H1 (cell line): Measurements from ENCODE around the gene CCDC33. TPM values are rescaled to one million over a fixed set of nuclear protein-coding genes. Genes with fewer than 3 reads are reported as not detected.
A peak's percentile ranks its signal among the peaks of the same experiment; 100 is the strongest.

Source experiments
- CTCF ChIA-PET: fragments of 300-600 bp; sonication (Branson Sonifier 250); formaldehyde crosslinking; loops from one replicate; lab custom pipeline; 2021; ENCODE audit not compliant: partially characterized antibody; lab: Charles Lee
- POLR2A ChIA-PET: fragments of 300-600 bp; sonication (Branson Sonifier 250); formaldehyde crosslinking; loops from one replicate; lab custom pipeline; 2021; ENCODE audit warnings: inconsistent platforms; ENCODE audit not compliant: partially characterized antibody; lab: Charles Lee
- DNase-seq, 2 experiments: peaks; one replicate each; pipeline versions ENCODE4 v3.0.0 to v3.0.0-alpha.2; 2010 to 2022; ENCODE audit warnings: low spot score in 2 of 2, low read depth in 1 of 2, mixed read lengths in 1 of 2
- FAIRE-seq: peaks from 2 replicates; lab custom pipeline; 2011; peaks lifted over from hg19 to GRCh38; lab: Jason Lieb, UNC
- H2AFZ ChIP-seq: 2 replicates; pipeline ENCODE4 v1.8.1; 2012; ENCODE audit warnings: low read length, inconsistent platforms
- H2AK5ac ChIP-seq: 2 replicates; pipeline ENCODE4 v1.6.1; 2013; ENCODE audit warnings: low read depth, low read length
- H2BK120ac ChIP-seq: replicated peaks from 2 replicates; pipeline ENCODE3; 2013; ENCODE audit warnings: low read depth, low read length, inconsistent platforms
- H2BK12ac ChIP-seq: 2 replicates; pipeline ENCODE4 v1.6.1; 2013; ENCODE audit warnings: low read depth, low read length
- H2BK15ac ChIP-seq: 2 replicates; pipeline ENCODE4 v1.6.1; 2013; ENCODE audit warnings: low read length
- H2BK20ac ChIP-seq: 2 replicates; pipeline ENCODE4 v1.6.1; 2013; ENCODE audit warnings: low read length
- H2BK5ac ChIP-seq: 2 replicates; pipeline ENCODE4 v1.6.1; 2013; ENCODE audit warnings: low read depth, low read length
- H3K14ac ChIP-seq: 2 replicates; pipeline ENCODE4 v1.6.1; 2013; ENCODE audit warnings: inconsistent platforms; ENCODE audit not compliant: insufficient read length
- H3K18ac ChIP-seq: 2 replicates; pipeline ENCODE4 v1.6.1; 2013; ENCODE audit warnings: low read length; ENCODE audit errors: extremely low read depth
- H3K23ac ChIP-seq: 2 replicates; pipeline ENCODE4 v1.6.1; 2013; ENCODE audit warnings: inconsistent platforms; ENCODE audit not compliant: insufficient read length
- H3K23me2 ChIP-seq: 2 replicates; pipeline ENCODE4 v1.6.1; 2013; ENCODE audit warnings: low read depth, low read length
- H3K27ac ChIP-seq: 2 replicates; pipeline ENCODE4 v1.6.1; 2011; ENCODE audit warnings: low read depth, low read length, inconsistent platforms
- H3K27me3 ChIP-seq, 4 experiments: replicated peaks in 1 of 4; 1 replicate in 1 of 4; 2 replicates in 3 of 4; pipeline versions ENCODE4 v1.6.1 to v1.8.1; 2011 to 2013; ENCODE audit warnings: low read length in 3 of 4, mild to moderate bottlenecking in 3 of 4, inconsistent platforms in 2 of 4, mixed read lengths in 2 of 4, moderate library complexity in 1 of 4; ENCODE audit not compliant: control insufficient read depth in 3 of 4, insufficient read depth in 3 of 4; ENCODE audit errors: extremely low read depth in 1 of 4
- H3K36me3 ChIP-seq, 4 experiments: 2 replicates each; pipeline versions ENCODE4 v1.6.1 to v1.8.1; 2011 to 2013; ENCODE audit warnings: mild to moderate bottlenecking in 4 of 4, low read length in 3 of 4, moderate library complexity in 2 of 4, control low read depth in 1 of 4, inconsistent platforms in 1 of 4; ENCODE audit not compliant: insufficient read depth in 4 of 4, control insufficient read depth in 2 of 4
- H3K4ac ChIP-seq: replicated peaks from 2 replicates; pipeline ENCODE3; 2013; ENCODE audit warnings: low read length, low read depth, mixed read lengths, inconsistent platforms; ENCODE audit not compliant: insufficient read length
- H3K4me1 ChIP-seq, 4 experiments: replicated peaks in 1 of 4; 1 replicate in 1 of 4; 2 replicates in 3 of 4; pipeline versions ENCODE4 v1.6.1 to v1.8.1; 2011 to 2013; ENCODE audit warnings: low read length in 3 of 4, inconsistent platforms in 2 of 4, mixed read lengths in 1 of 4; ENCODE audit not compliant: insufficient read depth in 4 of 4, control insufficient read depth in 3 of 4
- H3K4me2 ChIP-seq, 2 experiments: 2 replicates each; pipeline versions ENCODE4 v1.6.1 to v1.8.1; 2011 to 2013; ENCODE audit warnings: low read depth in 2 of 2, low read length in 2 of 2, control low read depth in 1 of 2, inconsistent platforms in 1 of 2, mild to moderate bottlenecking in 1 of 2; ENCODE audit not compliant: insufficient read depth in 1 of 2
- H3K4me3 ChIP-seq, 4 experiments: fragments of 200-600, 300-600 bp in 1 of 4; sonication (generic), shearing (Covaris generic), sonication (Bioruptor Twin) in 1 of 4; 2 replicates each; pipeline versions ENCODE4 v1.5.1 to v1.8.1; 2011 to 2016; ENCODE audit warnings: low read length in 4 of 4, low read depth in 3 of 4, control low read depth in 2 of 4, inconsistent platforms in 2 of 4, mild to moderate bottlenecking in 2 of 4, mixed read lengths in 1 of 4, moderate library complexity in 1 of 4; ENCODE audit not compliant: insufficient read depth in 2 of 4; ENCODE audit errors: extremely low read depth in 1 of 4
- H3K56ac ChIP-seq: replicated peaks from 2 replicates; pipeline ENCODE3; 2013; ENCODE audit warnings: low read depth, mild to moderate bottlenecking, mixed read lengths, low read length, inconsistent platforms; ENCODE audit not compliant: insufficient read length
- H3K79me1 ChIP-seq: 2 replicates; pipeline ENCODE4 v1.6.1; 2013; ENCODE audit warnings: low read depth, low read length, control low read depth
- H3K79me2 ChIP-seq, 2 experiments: 2 replicates each; pipeline versions ENCODE4 v1.6.1 to v1.8.1; 2012 to 2013; ENCODE audit warnings: low read length in 2 of 2, mild to moderate bottlenecking in 2 of 2, inconsistent platforms in 1 of 2; ENCODE audit not compliant: insufficient read depth in 2 of 2, control insufficient read depth in 1 of 2
- H3K9ac ChIP-seq, 4 experiments: replicated peaks in 1 of 4; 1 replicate in 1 of 4; 2 replicates in 3 of 4; pipeline versions ENCODE4 v1.6.1 to v1.8.1; 2011 to 2013; ENCODE audit warnings: low read depth in 3 of 4, low read length in 3 of 4, control low read depth in 2 of 4, mild to moderate bottlenecking in 2 of 4, moderate library complexity in 2 of 4, inconsistent platforms in 1 of 4; ENCODE audit errors: extremely low read depth in 1 of 4
- H3K9me3 ChIP-seq, 2 experiments: 2 replicates each; pipeline versions ENCODE4 v1.6.1 to v1.8.1; 2012 to 2013; ENCODE audit warnings: mild to moderate bottlenecking in 2 of 2, moderate library complexity in 2 of 2, control low read depth in 1 of 2, inconsistent platforms in 1 of 2, low read depth in 1 of 2, low read length in 1 of 2, mixed read lengths in 1 of 2; ENCODE audit not compliant: insufficient read depth in 2 of 2
- H4K20me1 ChIP-seq, 2 experiments: replicated peaks in 1 of 2; 2 replicates each; pipeline versions ENCODE3 to v1.8.1; 2011 to 2013; ENCODE audit warnings: inconsistent platforms in 2 of 2, low read length in 2 of 2, mild to moderate bottlenecking in 1 of 2; ENCODE audit not compliant: insufficient read depth in 2 of 2, control insufficient read depth in 1 of 2
- H4K5ac ChIP-seq: 2 replicates; pipeline ENCODE4 v1.6.1; 2013; ENCODE audit warnings: low read length, low read depth, mixed read lengths, inconsistent platforms; ENCODE audit not compliant: insufficient read length
- H4K8ac ChIP-seq: 2 replicates; pipeline ENCODE4 v1.8.0; 2013; ENCODE audit warnings: mild to moderate bottlenecking, moderate library complexity, low read length, inconsistent platforms; ENCODE audit not compliant: insufficient read depth; ENCODE audit errors: extremely low read depth
- H4K91ac ChIP-seq: replicated peaks from 2 replicates; pipeline ENCODE3; 2013; ENCODE audit warnings: low read length, mixed read lengths, inconsistent platforms; ENCODE audit not compliant: insufficient read length
- CBX8 ChIP-seq: fragments of 300-800, 300-1000 bp; sonication (generic); IDR thresholded peaks from 2 replicates; pipeline ENCODE4 v1.7.1; 2016; ENCODE audit warnings: low read depth, low read length, borderline replicate concordance
- CREB1 ChIP-seq: IDR thresholded peaks from 2 replicates; pipeline ENCODE4 v1.6.1; 2012; ENCODE audit warnings: inconsistent platforms
- EP300 ChIP-seq, 2 experiments: IDR thresholded peaks; 1 replicate in 1 of 2; 2 replicates in 1 of 2; pipeline ENCODE4 v1.6.1; 2011 to 2012; ENCODE audit warnings: low read depth in 2 of 2, low read length in 2 of 2, mild to moderate bottlenecking in 2 of 2, borderline replicate concordance in 1 of 2, inconsistent platforms in 1 of 2, moderate library complexity in 1 of 2
- GTF2F1 ChIP-seq: IDR thresholded peaks from 2 replicates; pipeline ENCODE4 v1.6.1; 2012; ENCODE audit warnings: low read depth, low read length, improper control_type of control experiment, borderline replicate concordance
- JUND ChIP-seq: IDR thresholded peaks from 2 replicates; pipeline ENCODE4 v1.6.1; 2011; ENCODE audit warnings: mild to moderate bottlenecking, improper control_type of control experiment, low read length
- MAFK ChIP-seq: IDR thresholded peaks from 2 replicates; pipeline ENCODE4 v1.6.1; 2012; ENCODE audit warnings: low read depth, mild to moderate bottlenecking, improper control_type of control experiment, low read length
- SIRT6 ChIP-seq: IDR thresholded peaks from one replicate; pipeline ENCODE4 v1.7.1; 2012; ENCODE audit warnings: low read length, inconsistent platforms
- ZNF274 ChIP-seq: IDR thresholded peaks from 2 replicates; pipeline ENCODE4 v1.7.0; 2012; ENCODE audit warnings: low read length, borderline replicate concordance; ENCODE audit errors: extremely low read depth
- WGBS, 2 experiments: shearing (Covaris generic) in 1 of 2; methylation state at CpG; one replicate each; pipeline versions ENCODE4 v1.1.6 to v1.1.7; 2013 to 2015; ENCODE audit warnings: low lambda C conversion rate in 2 of 2, mixed read lengths in 2 of 2, inconsistent platforms in 1 of 2, low coverage in 1 of 2, missing lambda C conversion rate in 1 of 2; ENCODE audit not compliant: insufficient replicate concordance in 2 of 2, insufficient coverage in 1 of 2, insufficient read length in 1 of 2; ENCODE audit errors: extremely low coverage in 1 of 2, missing lambda C conversion rate in 1 of 2; 5-methylcytosine and 5-hydroxymethylcytosine counted together
- polyA plus RNA-seq, 7 experiments: library from polyadenylated mRNA; depleted of rRNA in 3 of 7; stranded (reverse) in 5 of 7; unstranded in 2 of 7; fragments of >200 nt in 5 of 7; fragments of 200-250 nt in 2 of 7; gene quantifications; 1 replicate in 5 of 7; 2 replicates in 1 of 7; 4 replicates in 1 of 7; pipeline versions ENCODE4 v1.2.1 to v1.2.3, GENCODE V29; 2011 to 2013; ENCODE audit warnings: missing spikeins in 2 of 7, mixed read lengths in 2 of 7
- total RNA-seq: library from RNA; stranded (reverse); fragmentation: NEBNext Ultra II Directional; extraction: Animal tissue kit (Norgen Biotek cat#: 25700); gene quantifications from 2 replicates; pipeline ENCODE4 v1.2.1, GENCODE V29; 2021
- TF ChIP-seq, protein P1 (sequence below): IDR thresholded peaks from 2 replicates; pipeline ENCODE4 v1.6.1; 2012; ENCODE audit warnings: inconsistent platforms
- TF ChIP-seq, protein P2 (sequence below): IDR thresholded peaks from 2 replicates; pipeline ENCODE4 v1.6.1; 2011; ENCODE audit warnings: low read length, improper control_type of control experiment

CCDC33 gene
- total and polyA plus RNA-seq, 2 of the 8 experiments (the other 6 are each of a cell fraction or from before 2014, with no cell fraction given) = 2.0 to 2.7 TPM

DNA sequence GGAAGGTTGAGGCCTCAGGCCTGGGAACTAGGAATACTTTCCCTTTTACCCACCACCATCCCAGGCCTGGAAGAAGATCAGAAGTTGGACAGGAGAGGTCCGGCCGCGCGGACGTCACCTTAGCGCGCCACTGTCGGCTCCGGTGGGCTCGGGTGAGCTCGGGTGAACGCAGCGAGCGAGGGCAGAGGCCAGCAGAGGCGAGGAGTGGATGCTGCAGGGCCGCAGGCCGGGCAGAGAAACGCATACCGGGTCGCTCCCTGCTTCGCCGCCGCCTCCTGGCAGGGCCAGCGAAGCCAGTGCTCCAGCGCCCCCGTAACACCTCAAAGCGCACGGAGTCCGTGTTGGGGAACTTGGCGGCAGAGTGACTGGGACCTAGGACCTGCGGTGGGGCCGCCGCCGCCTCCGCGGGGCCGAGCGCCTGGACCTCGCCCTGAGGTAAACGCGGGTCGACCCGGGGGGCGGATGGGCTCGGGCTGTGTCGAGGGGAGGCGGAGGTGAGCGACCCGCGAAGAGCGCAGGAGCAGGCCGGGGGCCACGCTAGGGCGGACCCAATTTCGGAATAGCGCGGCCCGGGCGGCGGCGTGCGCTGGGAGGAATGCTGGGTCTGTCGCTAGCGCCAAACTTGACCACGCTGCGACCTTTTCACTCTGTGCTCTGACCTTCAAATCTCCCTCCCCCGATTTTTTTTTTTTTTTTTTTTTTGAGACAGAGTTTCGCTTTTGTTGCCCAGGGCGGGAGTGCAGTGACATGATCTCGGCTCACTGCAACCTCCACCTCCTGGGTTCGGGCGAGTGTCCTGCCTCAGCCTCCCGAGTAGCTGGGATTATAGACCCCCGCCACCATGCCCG, 129.7 kb downstream of the CCDC33 start:
- Histone ChIP-seq H3K23ac (no peak overlapping the region), H4K91ac (no peak overlapping the region), H3K27me3 (peaks cover 0 to 16% (median 10%) of the 10 kb centered on the region in 4 experiments; a peak in 5 of 7 replicates), H2BK5ac (peak overlapping the region; percentile 20; the same call in 1 of the 2 replicates), H3K4me1 (peaks cover 3 to 13% (median 8%) of the 10 kb centered on the region in 4 experiments), H3K9me3 (no peaks in the 10 kb centered on the region), H2BK20ac (no peak overlapping the region), H2BK120ac (no peak overlapping the region), H3K23me2 (peaks cover 6% of the 10 kb centered on the region; the same call in 1 of the 2 replicates), H4K8ac (peak overlapping the region; percentile 62), H3K36me3 (no peaks in the 10 kb centered on the region), H2AFZ (peak overlapping the region; percentile 33), H3K4ac (no peak overlapping the region), H3K4me2 (peak overlapping the region; percentile 78 to 79), H3K79me1 (no peaks in the 10 kb centered on the region), H3K14ac (no peak overlapping the region), H3K4me3 (peak overlapping the region; percentile 53 to 67 (median 65)), H3K27ac (no peak overlapping the region), H3K18ac (peak overlapping the region; percentile 86), H3K9ac (peak overlapping the region; percentile 48 to 72 (median 68)), H4K5ac (no peak overlapping the region), H3K56ac (peak overlapping the region; percentile 65), H4K20me1 (no peaks in the 10 kb centered on the region), H2BK12ac (peak overlapping the region; percentile 94; the same call in 1 of the 2 replicates), H3K79me2 (no peaks in the 10 kb centered on the region), H2BK15ac (peak overlapping the region; percentile 25; the same call in 1 of the 2 replicates), H2AK5ac (no peak overlapping the region)
- CTCF ChIA-PET = interaction anchor here (0.6 to 36.8 kb wide), 6 partner anchors 16 to 71 kb away, joined by 3 to 1311 read pairs (median 4); partner anchors contain the start of gene SEMA7A
- DNase-seq = peak in 1 of 2 experiments; percentile 83
- WGBS, 2 experiments = 9% methylated on average over 58 of the region's 75 CpGs; no CpG with 5 or more reads in 1 of the 2 experiments
- FAIRE-seq = no peak
- POLR2A ChIA-PET = interaction anchor here (0.9 to 1.8 kb wide), 3 partner anchors 8 to 35 kb away, joined by 3 to 4 read pairs (median 3); no protein-coding TSS in a partner anchor
- TF ChIP-seq MAFK = no peak
- TF ChIP-seq CBX8 = no peak
- TF ChIP-seq ZNF274 = no peak
- TF ChIP-seq, protein P1, sequence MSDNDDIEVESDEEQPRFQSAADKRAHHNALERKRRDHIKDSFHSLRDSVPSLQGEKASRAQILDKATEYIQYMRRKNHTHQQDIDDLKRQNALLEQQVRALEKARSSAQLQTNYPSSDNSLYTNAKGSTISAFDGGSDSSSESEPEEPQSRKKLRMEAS = peak; percentile 44; the same call in 1 of the 2 replicates
- TF ChIP-seq CREB1 = peak; percentile 94
- TF ChIP-seq EP300 (IDR thresholded peaks at IDR 0.05; ENCODE audit: borderline replicate concordance in 1 of 2, low read depth in 2 of 2, low read length in 2 of 2) = no peak
- no peak for TF ChIP-seq SIRT6
- TF ChIP-seq, protein P2, sequence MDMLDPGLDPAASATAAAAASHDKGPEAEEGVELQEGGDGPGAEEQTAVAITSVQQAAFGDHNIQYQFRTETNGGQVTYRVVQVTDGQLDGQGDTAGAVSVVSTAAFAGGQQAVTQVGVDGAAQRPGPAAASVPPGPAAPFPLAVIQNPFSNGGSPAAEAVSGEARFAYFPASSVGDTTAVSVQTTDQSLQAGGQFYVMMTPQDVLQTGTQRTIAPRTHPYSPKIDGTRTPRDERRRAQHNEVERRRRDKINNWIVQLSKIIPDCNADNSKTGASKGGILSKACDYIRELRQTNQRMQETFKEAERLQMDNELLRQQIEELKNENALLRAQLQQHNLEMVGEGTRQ = no peak
- no peak for TF ChIP-seq GTF2F1
- no peak for TF ChIP-seq JUND
